Stimulated activated CD4-positive, alpha-beta T cell treated with anti-CD3 and anti-CD28 coated beads, Interleukin-15, amount 100 ng/mL, for 24 hours (primary cell): ENCODE results near the gene PLA2G4A.

Experiments used
- DNase-seq: peaks from one replicate; pipeline ENCODE4 v3.0.0-alpha.2; 2020

PLA2G4A gene

DNA sequence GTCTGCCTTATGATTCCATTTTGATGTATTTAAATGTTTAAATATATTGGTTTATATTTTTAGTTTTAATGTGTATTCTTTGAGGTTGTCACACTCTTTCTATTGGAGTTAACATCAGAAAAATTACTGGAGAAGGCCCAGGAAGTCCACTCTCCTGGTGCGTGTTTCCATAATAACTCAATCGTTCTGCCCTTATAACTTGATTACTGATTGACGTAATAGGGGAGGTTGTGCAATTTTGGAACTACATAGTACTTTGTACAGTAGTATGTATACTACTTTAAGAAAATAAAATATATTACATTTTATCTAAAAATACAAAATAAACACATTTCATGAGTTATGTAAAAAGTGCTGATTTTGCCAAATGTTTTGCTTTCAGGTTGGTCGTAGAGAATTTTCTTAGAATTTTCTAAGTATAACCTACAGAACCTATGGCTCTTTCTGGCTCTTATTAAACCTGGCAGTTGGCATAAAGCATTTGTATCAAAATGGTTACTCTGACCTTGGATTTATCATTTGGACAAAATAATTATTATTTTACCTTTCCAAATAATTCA lies 5.7 kb downstream of the PLA2G4A start:
- no peak for DNase-seq

DNA sequence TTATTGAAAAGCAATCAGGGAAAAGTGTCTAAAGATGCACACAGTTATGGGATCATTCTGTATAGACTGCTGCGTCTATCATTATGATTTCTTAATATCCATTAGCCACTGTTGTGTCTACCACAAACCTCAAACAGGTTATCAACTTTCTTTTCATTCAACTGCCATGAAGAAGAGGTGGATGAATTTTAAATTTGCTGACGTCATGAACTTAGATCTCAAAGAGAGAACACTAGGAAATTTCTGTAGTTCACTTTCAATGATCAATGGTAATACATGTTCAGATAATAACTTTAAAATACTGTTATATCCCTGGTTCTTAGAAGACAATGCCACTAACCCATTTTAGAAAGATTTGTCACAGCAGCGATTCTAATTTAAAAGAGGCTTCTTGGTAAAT lies 6.7 kb downstream of the PLA2G4A start:
- DNase-seq, result no peak

DNA sequence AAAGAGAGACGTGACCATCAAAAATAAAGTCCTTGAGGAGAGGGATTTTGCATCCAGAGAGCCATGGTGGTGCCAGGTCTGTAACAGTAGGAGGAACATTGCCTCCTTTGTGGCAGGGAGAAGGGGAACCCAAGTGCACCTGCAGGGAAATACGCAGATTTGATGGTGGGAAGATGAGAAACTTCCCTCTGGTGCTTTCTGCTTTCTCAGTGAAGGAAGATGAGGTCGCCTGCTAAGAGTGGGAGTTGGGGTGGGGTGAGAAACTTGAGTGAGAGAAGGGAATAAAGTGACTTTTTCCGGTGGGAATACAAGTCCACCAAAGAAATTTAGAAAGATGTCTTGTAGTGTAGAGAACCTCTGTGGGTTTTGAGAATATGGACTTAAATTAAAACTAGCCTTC lies 9.1 kb downstream of the PLA2G4A start:
- DNase-seq, result no peak

DNA sequence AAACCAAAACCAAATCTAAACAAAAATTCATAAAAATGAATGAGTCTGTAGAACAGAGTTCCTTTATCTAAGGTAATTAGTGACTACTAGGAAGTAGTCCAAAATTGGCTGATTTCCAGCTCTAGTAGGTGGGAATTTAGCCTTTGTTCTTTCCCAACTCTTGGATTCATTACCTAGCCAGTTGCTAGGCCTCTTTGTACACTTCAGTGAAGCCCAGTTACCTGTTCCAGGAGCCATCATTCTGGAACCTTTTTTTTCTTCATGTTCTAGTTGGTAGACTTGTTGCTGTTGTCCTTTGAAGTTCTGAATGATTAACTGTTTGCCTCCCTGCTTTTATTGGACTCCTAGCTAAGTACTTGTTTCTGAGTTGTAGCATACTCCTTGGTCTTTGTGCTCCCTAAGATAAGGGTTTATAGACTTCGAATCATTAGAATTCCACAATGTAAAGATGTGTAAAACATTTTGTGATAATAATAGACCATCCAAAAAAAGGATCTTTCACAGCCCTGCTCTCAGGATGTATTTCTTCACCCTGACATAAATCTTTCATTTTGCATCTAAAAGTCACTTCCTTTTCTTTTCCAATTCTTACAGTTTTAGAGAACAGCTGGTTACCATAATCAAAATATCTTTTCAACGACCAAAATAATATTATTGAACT lies 9.8 kb downstream of the PLA2G4A start:
- DNase-seq, result no peak

DNA sequence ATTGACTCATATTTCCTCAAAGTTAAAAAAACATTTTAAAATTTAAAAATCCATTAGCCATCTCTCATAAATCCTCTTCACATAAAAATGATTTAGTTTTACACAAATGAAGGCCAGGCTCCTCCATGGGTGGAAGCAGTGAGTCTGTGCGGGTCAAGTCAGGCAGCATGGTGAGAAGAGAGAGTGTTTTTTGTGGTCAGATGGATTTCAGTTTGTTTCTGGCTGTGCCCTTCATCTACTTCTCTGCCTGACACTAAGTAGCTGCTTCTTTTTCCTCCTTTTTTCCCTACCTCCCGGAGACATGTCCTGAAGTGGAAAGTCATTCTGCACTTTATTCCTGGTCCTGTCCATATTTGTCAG lies 10.3 kb downstream of the PLA2G4A start:
- DNase-seq, result no peak

DNA sequence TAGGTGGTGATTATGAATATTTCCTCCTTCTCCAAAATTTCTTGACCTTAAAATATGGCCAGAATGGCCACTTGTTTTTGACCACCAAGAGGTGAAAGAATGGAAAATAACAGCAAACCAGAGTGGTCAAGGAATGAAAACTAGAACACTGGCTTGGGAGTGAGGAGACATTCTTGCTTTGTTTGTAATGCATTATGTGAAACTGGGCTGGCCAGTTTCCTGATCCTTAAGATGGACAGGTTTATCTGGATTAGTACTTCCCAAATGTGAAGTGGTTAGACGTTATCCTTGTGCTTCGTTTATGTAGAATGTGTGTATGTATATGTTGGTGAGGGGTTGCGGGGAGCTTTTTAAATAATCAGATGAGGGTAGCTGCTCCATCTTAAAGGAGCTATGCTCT lies 12.8 kb downstream of the PLA2G4A start:
- no peak for DNase-seq

DNA sequence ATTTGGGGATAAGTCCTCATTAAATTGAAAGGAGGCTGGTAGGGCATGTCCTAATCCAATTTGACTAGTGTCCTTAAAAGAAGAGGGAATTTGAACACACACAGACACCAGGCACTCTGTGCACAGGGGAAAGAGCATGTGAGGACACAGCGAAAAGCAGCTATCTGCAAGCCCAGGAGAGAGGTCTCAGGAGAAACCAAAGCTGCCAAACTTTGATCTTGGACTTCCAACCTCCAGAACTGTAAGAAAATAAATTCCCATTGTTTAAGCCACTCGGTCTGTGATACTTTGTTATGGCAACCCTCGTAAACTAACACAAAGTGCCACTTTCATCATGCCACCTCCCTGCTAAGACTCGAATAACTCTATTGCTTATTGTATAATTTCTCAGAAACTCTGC lies 13.8 kb downstream of the PLA2G4A start:
- no peak for DNase-seq

DNA sequence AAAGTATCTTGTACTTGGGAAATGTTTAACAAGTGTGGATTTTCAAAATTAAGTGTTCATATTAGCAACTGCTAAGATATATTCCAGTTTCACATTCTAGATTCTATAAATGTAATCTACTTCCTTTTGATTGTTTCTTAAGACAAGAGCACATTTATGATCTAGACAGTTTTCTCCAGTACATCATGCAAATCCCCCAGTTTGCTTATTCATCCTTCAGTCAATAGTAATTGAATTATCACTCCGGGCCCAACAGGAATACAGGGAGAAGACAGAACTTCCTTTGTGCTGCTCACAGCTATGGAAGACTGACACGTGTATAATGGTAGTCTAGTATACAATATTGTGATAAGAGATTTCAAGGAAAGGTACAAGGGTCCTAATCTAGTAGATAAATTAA lies 14.5 kb downstream of the PLA2G4A start:
- no peak for DNase-seq

DNA sequence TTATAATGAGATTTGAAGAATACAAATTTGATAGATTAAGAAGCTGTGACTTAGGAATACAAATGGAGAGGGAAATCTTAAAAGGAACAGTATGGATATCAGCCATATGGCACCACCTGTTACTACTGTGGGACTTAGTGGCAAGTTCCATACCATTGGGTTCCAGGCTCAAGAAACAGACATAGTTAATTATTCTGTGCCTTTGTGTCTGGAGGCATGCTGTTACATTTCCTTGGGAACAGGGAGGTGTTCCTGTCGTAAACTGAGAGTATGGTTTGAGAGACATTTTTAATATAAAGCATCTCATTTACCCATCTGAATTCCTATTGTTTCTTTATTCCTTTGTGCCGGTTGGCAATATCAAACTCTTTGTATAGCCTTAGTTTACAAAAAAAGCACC lies 15.2 kb downstream of the PLA2G4A start:
- DNase-seq, result no peak

DNA sequence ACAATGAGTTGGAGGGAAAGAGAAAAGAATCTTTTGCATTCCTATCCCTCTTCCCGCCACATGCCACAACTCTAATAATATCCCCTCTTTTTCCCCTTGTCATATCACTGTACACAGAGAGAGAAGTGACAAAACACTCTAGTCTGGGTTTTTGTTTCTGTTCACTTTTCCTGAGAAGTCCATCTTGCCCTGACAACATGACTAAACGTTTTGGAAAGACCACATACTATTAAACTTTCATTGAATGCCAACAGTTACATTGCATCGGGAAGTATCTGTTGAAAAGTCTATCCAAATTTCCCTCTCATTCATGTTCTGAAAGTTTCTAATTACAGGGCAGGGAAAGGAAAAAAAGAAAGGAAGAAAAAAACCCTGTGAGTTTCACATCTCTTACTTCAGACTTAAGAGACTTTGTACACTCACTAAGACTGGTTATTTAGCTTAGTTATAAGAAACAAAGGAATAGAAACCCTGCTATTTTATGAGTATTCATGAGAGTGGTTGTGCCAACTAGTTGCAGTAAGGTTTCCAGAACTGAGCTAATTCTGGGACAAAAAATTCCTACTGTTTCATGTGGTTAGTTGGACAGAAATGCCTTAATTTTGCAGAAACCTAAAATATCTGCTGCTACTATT lies 16.9 kb downstream of the PLA2G4A start:
- no peak for DNase-seq

DNA sequence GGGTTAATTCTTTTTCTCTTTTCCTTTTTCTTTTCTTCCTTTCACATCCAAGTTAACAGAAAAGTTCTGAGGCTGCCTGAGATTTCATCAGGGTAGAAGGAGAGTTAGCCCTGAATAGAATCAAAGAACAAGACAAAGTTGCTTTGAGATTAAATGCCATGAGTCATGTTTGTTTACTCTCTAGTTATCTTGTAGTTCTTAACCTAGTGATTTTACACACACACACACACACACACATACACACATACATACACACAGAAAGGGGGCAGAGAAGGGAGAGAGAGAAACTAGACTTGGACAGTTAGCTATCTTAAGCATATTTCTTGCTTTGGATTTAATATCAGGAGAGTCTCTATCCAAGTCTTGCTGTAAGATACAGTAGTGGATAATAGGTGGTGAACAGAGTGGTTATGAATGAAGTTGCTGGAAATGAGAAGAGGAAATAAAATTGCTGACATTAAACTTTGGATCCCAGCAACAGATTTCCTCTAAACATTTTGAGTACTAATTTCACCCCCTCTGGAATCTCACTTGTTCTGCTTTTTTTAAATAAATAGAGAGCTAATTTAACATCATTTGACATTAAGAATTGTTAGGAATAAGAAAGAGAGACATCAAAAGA lies 19.9 kb downstream of the PLA2G4A start:
- DNase-seq, result no peak

DNA sequence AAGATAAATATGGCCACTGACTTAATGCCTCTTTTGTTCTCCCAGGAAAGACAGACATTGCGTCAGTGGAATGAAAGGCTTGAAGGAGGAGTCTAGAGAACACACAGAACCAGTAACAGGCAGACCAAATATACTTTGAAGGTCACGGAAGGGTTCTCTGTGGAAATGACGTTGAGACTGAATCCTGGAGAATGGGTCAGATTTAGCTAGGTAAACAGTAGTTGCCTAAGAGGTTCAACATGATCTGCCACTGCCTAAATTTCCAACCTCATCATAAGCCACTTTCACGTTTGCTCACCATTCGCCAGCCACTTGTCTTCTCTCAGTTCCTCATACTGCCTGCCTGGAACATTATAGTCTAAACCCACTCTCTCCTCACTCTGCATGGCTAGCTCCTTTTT lies 20.5 kb downstream of the PLA2G4A start:
- no peak for DNase-seq

DNA sequence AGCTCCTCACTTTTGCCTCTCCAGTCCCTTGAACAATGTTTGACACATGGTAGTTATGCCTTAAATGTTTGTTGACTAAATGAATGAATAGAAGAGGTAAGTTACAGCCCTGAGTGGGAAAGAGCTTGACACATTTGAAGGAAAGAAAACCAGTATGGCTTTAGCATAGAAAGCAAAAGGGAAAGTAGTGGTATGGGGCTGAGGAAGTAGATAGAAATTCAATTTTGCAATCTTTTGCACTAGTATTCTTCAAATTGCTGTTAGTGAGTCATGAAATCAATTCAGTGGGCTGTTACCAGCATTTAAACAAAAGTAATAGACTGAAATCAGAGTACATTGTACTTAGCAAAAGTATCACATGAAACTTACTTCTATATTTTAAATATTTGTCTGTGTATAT lies 21.1 kb downstream of the PLA2G4A start:
- DNase-seq, result no peak

DNA sequence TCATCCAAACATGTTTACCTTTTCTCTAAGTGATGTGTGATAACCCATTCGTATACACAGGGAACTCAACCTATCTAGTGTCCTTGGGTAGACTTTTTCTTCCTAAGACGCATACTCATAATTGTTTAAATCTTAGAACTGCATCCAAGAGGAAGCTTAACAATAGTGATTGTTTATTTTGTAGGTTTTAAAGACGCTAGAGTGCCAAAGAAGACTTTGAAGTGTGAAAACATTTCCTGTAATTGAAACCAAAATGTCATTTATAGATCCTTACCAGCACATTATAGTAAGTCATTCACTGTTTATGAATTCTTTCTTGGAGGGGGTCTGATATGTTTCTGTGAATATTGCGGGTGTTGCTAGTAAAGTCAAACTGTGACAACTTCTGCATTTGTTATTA lies 25.4 kb downstream of the PLA2G4A start:
- DNase-seq, result no peak

DNA sequence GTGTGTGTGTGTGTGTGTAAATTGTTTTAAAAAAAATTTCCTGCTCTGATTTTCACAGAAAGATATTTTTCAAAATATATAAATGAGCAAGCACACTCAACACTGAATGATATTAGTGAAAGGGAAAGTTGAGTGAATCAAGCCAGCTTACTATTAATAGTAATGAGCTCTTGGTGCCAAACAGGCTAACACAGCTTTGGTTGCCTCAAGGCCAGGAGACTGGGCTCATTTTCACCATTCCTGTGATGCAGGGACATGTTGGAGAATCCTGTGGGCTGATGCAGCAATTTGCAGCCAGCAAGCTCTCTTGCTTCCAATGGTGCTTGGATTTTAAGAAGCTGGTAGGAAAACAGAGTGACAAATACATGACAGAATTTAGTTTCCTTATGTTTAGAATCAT lies 30.2 kb downstream of the PLA2G4A start:
- DNase-seq, result no peak

DNA sequence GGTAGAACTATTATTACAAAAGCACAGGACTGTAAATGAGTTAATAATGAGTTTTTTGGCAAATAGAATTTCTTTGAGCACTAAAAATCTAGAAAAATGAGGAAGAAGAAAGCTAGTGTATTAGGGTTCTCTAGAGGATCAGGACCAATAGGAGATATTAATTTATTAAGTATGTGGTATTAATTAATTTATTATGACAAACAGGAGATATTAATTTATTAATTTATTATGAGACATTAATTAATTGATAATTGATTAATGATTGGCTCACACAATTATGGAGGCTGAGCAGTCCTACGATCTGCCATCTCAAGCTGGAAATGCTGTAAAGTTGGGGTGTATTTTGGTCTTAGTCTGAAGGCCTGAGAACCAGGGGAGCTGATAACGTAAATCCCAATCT lies 31.2 kb downstream of the PLA2G4A start:
- no peak for DNase-seq

DNA sequence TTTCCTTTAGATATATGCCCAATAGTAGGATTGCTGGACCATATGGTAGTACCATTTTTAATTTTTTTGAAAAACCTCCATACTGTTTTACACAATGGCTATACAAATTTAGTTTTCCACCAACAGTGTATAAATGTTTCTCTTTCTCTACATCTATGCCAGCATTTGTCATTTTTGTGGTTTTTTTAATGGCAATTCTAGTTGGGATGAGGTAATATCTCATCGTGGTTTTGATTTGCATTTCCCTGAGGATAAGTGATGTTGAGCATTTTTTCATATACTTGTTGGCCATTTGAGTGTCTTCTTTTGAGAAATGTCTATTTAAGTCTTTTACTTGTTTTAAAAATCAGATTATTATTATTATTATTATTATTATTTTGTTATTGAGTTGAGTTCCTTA lies 35.5 kb downstream of the PLA2G4A start:
- DNase-seq, result no peak

DNA sequence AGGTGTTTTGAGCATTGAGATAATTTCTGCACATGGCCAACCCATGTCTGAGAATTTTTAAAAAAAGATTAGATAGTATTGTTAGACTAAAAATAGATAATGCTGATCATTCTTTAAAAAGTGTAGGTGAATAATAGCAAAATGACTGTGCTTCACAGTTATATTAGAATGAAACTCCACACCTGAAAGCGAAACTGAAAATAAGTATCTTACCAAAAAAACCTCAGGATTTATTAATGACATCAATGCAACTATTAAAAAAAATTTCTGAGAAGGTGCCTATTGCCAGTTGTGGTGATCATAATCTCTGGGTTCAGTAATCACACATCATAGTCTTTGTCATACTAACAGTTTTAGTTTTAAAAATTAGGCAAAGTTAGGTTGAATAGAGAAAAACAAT lies 36.5 kb downstream of the PLA2G4A start:
- no peak for DNase-seq

DNA sequence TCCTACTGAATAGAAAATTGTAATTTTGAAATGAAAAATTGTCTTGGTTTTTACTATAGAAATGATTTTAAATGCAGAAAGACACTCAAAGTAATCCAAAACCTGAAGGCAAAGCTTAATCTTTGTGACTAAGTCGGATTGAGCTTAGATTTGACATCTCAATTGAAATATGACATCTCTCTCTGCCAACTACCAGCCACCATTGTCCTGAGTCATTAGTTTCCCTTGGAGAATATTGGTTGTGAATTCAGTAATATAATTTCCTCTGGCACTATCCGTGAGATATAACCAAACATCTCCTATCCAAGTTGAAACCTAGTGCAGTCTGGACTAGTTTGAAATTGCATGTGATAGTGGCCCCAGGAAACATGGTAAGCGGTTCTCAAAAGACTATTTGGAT lies 37.1 kb downstream of the PLA2G4A start:
- no peak for DNase-seq

DNA sequence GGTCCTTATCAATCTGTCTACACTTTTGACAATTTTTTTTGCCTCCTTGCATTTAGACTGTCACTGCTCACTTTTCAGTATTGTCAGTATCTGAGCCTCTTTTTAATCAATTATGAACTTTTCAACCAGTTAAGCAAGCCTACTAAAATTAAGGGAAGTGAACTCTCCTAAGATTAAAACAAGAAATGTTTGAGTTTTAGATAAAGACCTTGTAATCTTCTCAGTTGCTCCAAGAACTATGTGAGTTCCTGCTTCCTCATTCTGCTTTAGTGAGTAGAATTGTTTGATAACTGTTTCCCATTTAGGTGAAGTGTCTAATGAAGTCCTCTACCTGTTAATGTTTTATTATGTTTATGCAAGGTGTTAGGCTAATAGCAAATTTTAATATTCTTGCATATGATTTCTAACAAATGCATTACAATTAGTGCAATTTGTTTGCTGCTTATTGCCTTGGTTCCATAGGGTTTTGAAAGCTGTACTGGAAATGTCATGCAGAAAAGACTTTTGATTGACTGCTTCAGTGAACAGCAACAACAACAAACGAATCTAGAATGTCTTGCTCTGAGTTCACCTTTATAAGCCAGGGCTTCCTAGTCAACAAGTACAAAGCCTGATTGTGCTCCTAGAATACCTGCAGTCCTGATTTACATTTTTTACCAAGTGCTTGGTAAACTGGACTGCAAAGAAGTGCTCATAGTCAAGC lies 40.9 kb downstream of the PLA2G4A start:
- DNase-seq, result no peak

DNA sequence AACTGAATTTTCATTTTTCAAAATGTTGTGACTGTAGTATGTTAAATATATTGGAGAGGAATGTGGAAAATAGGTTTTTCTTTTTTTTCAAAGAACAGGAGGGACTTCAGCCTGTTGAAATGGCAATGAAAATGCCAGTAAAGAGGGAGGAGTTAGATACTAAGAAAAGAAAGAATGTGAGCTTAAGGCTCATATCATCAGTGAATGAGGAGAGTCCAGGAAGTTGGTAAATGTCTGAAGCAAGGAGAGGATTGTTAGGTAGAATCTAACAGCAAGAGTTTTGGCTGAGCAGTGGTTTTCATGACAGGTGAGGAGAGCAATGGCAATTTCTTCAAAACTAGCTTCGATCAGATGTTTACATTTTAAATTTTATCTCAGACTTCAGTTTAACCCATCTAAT lies 43.0 kb downstream of the PLA2G4A start:
- DNase-seq, result no peak

DNA sequence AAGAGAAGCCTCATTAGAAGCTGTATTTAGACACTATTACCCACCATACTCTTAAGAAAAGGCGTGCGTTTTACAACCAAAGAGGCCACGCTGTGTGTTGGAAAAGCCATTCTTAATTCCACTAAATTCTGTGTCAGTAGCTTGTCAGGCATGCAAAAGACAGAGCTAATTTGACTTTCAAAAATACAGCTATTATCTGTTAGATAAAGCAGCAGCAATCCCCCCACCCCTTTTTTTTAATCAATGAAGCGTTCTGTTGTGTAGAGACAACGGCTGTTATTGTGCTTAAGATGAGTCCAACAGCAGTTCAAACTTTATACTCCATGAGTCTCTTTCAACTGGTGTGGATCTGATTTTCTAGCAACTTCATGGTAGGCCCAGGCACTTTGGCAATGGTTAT lies 43.5 kb downstream of the PLA2G4A start:
- DNase-seq, result no peak

DNA sequence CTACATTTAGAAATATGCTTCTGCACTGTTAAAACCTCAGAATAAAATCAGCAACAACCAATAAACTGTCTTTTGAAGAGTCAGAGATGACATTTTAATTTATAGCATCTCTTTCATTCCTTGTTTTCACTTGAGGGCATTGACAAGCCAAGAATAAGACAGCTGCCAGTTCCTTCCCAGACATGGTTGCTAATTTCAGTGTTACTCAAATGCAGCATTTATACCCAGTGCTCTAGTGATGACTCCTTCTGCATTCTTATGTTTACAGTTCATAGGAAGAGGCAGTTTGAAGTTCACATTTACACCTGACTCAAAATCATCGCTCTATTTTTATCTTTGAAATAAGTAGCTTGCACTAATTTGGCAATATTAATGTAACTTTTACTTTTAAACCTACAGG lies 44.9 kb downstream of the PLA2G4A start:
- no peak for DNase-seq
